Measurements from ENCODE around the gene FHL2. TPM values are rescaled to one million over a fixed set of nuclear protein-coding genes. Genes with fewer than 3 reads are reported as not detected.
A peak's percentile ranks its signal among the peaks of the same experiment; 100 is the strongest.

Gene FHL2
- total and polyA plus RNA-seq, 9 of the 15 experiments (the other 6 are each of a cell fraction or from before 2014, with no cell fraction given): 7.5 to 33.1 (median 23.9) TPM

- TF ChIP-seq ZNF518B (CRISPR knock-in tag; IDR thresholded peaks at IDR 0.05) (no peak), ZFPM2 (CRISPR knock-in tag; IDR thresholded peaks at IDR 0.05) (no peak), MBD1 (CRISPR knock-in tag; IDR thresholded peaks at IDR 0.05) (no peak), TFE3 (CRISPR knock-in tag; IDR thresholded peaks at IDR 0.05) (no peak), ZNF316 (IDR thresholded peaks at IDR 0.05) (no peak), CREB3L1 (IDR thresholded peaks at IDR 0.05; ENCODE audit: borderline replicate concordance, low read depth) (peak; percentile 80), ZBTB11 (CRISPR knock-in tag; IDR thresholded peaks at IDR 0.05) (peak in 1 of 3 experiments; percentile 93; a peak in 2 of 6 replicates), LCOR (CRISPR knock-in tag; IDR thresholded peaks at IDR 0.05) (no peak), OTX1 (CRISPR knock-in tag; IDR thresholded peaks at IDR 0.05) (no peak), TCF7 (IDR thresholded peaks at IDR 0.05; ENCODE audit: borderline replicate concordance) (no peak), ZBTB5 (IDR thresholded peaks at IDR 0.05) (no peak)
Measured at GRCh38 chr2:105337122-105338019, 61.5 kb downstream of the FHL2 start, which contains the start of gene C2orf49 (continued).
